Hematopoietic multipotent progenitor cell treated with erythropoietin and hydrocortisone succinate and interleukin-3 and kit ligand, for 6 days (in vitro differentiated cells): ENCODE data around the gene HOXB8.

Experiments
- DNase-seq: peaks from one replicate; pipeline ENCODE4 v3.0.0-alpha.2; 2015

Gene HOXB8

DNA sequence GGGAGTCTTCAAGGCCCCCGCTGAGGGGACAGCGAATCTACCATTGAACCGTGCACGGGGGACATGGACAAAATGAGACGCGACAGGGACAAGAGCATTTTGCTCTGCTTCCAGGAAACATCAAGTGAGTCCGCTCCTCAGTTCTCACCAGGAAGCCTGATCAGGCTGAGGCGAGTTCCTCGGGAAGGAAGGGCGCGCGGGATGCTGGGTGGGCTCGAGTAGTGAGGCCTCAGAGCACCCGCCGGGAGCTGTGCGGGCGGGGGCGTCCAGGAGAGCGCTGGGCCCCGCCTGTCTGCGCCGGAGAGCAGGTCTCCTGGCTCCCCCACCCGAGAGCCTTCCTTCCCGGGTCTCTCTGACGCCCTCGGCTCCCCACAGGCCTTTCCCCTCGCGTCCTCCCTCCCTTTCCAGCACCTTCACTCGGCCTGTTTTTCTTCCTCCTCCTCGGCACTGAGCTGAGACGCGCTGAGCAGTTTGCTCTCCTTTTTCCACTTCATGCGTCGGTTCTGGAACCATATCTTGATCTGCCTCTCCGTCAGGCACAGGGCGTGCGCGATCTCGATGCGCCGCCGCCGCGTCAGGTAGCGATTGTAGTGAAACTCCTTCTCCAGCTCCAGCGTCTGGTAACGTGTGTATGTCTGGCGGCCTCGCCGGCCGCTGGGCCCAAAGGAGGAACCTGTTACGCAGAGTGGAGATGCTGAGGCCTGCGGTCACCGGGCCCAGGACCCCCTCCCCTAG, 18.9 kb downstream of the HOXB8 start:
- no peak for DNase-seq

DNA sequence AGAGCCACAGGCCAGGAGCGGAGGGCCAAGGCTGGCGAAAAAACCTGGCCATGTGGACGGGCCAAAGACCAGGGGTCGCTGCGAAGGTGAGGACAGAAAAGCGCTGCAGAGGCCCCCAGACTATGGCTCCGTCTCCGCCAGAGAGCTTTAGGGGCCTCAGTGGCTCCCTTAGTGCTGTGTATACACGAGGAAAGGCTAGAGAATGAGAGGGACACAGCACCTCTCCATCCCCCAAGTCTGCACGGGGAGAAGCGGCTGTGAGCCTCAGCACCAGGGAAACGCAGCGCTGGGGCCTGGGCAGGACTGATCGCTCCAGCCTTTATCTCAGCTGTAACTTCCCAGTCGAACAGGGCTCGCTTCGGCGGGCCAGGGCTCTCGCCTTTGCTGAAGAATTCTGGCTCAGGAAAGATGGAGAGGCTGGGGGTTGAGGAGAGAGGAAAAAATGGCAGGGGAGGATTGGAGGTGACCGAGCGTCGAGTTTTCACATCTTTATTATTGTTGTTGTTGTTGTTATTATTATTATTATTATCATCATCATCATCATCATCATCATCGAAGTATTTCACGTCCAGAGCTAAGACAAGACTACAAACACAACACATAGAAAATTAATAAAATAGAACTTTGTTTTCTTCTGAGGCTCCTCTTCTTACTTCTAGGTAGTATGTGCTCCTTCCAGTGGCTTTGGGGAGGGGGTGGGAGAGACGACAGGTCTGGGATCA, 19.7 kb downstream of the HOXB8 start:
- no peak for DNase-seq

DNA sequence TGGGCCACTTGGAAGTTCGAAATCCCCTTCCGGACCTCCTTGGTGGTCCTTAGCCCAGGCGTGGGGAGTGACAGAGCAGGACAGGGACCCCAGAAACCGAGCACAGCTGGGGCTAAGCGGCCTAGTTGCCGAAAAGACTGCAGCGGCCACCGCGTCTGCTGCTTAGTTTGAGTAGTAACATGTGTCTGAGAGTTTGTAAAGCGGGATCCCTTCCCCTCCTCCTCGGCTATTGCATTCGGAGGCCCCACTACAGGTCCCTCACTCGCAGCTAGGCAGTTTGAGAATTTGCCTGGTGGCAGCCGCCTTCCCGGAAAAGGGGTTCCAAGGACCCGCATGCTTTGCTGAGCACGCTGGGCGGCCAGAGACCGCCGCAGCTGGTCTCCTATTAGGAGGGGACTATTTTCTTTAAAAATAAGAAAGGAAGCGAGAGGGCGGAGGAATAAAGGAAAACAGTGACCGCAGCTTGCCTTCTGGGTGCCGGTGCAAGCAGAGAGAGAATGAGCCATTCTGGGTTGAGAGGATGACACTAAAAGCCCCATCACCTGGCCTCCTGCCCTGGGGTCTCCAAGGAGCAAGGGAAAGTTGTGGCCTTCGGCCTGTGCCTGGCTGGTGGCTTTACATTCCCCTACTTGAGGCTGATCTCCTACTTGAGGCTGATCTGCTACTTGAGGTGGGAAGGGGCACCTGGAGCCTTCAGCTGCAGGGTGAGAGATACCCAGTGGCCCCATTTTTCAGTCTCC, 20.4 kb downstream of the HOXB8 start:
- no peak for DNase-seq

DNA sequence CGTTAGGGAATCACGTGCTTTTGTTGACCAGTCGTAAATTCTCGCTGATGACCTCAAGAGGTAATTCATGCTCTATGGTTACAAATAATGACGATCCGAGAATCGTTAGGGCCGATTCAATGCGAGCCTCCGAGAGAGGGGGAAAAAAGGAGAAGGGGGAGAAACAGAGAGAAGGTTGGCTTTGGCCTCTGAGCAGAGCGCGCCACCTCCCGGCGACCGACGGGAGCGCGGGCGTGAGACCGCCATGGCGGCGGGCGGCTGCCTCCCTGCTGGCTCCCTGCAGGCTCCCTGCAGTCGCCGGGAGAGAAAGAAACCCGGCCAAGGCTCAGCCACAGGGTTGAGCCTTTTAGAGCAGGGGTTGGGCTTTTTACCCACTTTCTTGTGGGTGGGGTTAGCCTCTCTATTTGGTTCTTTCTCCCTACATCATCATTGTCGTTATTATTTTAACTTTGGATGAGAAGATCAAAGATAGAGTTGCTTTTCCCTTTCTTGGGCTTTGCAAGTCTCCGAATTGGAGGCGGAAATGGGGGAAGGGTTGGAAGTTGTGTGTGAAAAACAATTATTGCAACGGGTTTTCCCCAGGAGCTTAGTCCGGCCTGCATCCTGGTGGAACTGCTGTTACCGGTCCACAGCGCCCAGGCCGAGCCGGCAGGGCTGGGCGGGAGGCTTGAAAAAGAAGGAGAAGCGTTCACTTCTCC, 21.1 kb downstream of the HOXB8 start:
- DNase-seq = peak; percentile 88

DNA sequence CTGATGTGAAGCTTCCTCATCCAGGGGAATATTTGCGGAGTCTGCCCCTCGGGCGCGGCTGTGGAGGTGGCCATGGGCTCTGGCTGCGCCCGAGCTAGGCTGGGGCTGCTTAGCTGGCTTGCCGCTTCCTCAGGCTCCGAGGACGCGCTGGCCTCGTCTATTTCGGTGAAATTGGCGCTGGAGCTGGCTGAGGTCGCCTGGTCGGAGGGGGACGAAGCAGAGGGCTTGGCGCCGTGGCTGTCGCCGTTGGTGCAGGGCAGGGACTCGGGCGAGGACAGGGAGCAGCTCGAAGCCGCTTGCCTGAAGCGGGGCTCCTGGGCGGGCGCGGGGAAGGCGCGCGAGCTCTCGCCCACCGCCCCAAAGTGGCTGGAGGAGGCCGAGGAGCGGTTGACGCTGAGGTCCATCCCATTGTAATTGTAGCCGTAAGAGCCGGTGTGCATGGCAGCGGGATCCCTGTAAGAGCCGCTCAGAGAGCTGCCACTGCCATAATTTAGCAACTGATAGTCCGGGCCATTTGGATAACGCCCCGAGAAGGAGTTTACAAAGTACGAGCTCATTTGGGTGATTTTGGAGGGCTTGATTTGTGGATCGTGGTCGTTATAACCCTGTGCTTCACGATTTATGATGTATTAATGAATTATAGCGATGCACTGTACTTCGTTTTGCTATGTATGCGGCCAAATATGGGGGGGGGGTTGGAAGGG, 21.8 kb downstream of the HOXB8 start, which contains the start of gene HOXB5:
Gene HOXB5 (minus strand): TSS at position 654 of the 704 bp plus-strand sequence. CDS start 97 bp downstream, at position 557.
- DNase-seq = peak; percentile 69

DNA sequence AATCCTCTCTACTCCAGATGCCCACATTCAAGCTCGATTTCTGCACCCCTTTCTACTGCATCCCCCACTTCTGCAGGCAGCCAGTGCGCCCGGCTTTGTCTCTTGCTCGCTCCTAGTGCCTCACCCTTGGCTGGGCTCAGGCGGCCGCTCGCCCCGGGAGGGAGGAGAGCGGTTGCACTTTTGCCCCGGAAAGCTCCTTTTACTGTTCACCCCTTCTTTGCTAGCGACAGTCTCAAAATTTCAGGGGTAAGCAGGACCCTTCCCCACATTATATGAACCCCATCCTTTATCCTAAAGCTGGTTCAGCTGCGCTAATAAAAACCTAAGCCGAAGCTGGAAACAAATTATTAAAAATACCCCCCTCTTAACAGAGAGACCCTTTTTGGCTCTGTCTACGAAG, 22.5 kb downstream of the HOXB8 start:
- DNase-seq = peak; percentile 70

DNA sequence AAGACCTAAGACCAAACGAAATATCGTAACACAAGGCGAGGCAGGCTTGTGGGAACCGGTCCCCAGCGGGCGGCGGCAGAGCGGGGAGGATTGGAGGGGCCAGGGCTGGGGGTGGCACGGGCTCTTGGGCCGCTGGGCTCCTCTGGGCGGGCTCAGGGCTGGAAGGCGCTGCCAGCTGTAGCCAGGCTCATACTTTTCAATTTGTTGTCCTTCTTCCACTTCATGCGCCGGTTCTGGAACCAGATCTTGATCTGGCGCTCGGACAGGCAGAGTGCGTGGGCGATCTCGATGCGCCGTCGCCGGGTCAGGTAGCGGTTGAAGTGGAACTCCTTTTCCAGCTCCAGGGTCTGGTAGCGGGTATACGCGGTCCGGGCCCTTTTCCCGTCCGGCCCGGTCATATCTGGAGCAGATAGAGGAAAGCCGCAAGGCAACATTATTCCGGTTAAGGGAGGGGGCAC, 23.0 kb downstream of the HOXB8 start:
- DNase-seq = no peak

DNA sequence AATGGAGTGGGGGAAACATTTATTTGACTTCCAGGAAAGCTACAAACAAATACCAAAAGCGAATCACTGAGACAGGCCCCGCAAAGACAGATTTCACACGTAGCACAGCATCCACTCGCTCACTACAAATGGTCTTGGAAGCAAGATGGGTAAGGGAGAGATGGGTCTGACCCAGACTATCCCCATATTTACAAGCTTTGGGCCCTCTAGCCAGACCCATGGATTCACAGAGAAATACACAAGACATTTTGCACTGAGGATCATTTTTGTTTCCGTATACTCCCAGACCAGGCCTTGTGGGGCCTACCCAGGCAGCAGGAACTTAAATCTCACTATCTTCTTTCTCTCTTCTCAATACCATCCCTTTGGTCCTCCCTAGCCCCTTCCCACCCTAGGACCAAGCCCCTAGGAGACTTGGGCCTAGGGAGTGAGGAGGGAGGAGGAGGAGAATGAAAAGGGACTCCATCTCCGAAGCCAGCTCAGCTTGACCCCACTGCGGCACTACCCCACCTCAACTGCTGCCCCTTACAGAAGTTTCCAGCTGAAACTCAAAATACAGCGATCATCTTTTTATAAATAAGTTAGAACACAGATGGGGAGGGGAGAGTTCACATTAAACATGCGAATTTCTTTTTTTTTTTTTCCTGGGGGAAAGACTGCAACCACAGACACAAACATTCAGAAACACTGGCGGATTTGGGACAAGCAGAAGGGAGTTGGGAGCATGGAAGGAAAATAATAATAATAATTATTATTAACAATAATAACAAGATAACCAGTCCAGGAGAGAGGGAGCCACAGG, 23.6 kb downstream of the HOXB8 start:
- DNase-seq = no peak

DNA sequence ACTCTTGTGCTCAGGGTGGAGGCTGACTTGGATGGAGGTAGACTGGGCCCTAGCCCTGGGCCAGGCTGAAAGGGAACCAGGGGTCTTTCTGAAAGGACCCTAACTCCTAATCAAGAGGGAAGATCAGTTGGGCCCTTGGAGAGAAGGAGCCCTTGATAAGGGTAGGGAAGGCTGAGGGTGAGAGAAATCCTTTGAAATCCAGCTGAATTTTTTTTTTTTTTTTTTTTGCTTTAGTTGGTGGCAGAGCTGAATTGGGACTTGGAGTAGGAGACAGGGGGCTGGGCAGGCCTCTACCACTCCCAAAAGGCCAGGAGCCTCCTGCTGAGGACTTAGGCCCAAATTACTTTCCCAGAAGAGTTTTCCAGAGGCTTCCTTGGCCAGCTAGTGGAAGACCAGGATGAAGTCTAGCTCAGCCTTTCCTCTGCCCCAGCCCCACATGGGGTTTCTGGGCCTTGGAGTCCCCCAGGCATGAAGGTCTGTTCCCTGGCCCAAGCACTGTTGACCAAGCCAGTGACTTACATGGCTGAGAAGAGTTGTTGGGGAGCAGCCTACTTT, 24.4 kb downstream of the HOXB8 start:
- DNase-seq = no peak

DNA sequence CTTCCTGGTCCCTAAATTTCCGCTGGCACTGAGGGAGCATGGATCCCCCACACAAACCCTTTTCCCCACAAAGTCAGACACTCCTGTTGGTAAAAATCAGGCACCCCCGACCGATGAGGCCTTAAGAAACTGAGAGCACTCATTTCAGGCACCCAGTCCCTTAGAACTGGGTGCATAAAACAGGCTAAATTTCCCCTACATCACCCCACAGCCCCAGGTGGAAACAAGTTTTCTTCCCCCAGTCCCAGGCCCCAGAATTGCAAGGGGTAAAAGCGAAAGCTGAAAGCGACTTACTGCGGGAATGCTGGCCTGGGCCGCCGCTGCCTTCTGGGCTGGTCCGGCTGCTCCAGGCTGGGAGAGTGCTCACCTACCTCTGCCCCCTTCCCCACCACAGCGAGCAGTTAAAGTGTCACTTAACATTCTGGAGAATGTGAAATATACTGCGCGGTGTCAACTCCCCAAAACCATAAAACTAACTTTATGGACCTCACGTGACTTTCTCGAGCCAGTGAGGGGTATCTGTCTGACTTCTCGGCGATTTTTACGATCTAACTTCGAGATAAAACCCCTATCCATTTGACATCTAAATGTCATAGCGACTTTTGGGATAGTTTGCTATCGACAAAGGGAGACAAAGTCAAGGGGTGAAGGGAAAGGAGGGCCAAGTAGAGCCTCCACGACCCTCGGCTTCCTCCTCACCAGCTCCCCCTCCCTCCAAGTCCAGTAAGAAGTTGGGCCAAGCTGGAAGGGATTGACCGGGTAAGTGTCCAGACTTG, 25.1 kb downstream of the HOXB8 start, which contains the start of gene HOXB3:
Gene HOXB3 (minus strand): TSS at position 411 of the 776 bp plus-strand sequence. CDS start 37,767 bp downstream, outside the sequence.
- DNase-seq = no peak

DNA sequence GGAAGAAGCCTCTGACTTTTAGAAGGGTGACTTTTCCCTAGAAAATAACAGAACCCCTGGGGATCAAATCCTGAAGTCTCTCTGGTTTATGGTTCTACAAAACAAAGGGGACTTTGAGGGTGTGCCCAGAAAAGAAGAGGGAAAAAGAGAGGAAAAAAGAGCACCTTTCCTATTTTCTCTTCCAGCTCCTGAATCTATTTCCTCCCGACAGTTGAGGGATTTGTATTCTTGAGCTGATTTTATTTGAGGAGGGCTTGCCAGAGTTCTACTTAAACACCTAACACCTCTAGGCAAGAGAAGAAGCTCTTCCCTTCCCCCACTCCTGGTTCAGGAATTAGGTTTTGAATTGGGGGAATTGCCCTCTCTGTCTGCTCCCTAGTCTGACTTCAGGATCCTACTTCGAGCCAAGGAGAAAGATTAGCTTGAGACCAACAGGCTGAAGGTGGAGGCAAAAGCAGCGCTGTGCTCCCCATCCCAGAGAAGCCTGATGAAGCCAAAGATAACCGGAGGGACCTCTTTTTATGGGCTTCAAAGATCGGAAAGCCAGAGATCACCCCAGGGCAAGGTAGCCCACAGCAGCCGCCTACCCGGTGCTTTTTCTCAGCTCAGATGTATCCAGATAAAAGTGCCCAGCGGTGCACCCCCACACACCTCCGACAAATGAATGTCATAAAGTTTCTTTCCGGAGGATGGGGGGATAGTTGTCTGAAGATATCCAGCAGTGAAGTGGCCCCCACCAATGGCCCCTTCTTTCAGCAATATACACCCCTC, 25.8 kb downstream of the HOXB8 start:
- no peak for DNase-seq

DNA sequence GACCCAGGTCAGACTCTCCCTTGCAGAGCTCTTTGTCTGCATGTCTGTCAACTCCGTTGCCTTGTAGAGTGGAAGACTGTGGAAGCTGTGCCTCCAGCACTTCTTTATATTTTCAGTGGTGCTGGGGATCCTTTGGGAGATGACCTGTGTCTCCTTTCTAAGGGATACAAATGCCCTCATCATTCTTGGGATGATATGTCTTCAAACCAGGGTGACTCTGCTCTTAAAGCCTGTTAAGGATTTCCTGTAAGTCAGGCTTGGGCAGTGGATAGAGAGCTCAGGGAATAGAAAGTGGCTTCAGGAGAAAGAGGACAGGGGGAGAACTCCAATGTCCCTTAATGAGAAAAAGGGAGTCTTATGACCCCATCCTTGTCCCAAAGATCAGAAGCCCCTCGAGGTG, 26.6 kb downstream of the HOXB8 start:
- no peak for DNase-seq

DNA sequence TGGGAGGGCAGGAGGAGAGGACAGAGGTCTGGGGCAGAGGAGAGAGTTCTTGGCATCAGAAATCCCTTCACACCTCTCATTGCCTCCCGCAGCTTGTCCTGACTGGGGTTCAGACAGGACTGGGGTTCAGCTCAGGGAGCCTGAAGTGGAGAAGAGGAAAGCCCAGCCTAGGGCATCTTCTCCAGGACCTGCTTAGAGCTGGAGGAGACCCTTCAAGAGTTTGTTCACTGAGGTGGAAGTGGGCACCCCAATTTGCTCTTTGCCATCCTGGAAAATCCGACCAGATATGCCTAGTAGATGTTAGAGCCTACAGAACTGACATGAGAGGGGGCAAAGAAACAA, 27.0 kb downstream of the HOXB8 start:
- no peak for DNase-seq

DNA sequence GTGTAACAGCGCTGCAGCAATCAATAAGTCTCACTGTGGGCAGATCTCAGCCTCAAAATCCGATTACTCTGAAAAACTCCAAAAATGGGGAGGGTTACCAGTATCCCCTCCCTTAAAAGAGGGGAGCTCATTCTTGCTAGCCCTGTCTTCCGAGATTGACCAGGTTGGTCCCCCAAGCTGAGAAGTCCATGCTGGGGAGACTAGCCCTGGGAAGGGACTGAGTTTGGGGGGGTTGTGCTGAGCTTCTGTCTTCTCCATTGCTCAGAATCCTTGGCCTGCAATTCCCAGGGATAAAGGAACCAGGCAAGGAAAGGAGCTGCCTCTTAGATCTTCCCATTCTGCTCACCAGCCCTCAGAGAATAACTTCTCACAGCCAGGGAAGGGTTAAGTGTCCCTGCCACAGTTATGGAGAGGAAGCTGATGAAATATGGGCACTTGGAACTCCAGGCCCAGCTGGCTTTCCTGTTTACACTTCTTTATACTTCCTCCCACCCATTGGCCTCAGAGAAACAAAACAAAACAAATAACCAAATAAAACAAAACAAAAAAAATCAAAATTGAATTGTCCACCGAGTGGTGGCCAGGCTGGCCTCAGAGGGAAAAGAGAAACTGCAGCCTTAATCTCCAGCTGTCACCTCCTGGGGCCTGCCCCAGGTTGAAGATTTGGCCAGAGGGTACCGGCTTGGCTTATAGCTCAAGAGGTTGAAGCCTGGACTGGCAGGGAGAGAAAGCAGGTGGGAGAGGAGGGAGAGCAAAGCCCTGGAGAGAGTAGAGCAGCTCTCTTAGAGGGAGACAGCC, 27.6 kb downstream of the HOXB8 start:
- no peak for DNase-seq

DNA sequence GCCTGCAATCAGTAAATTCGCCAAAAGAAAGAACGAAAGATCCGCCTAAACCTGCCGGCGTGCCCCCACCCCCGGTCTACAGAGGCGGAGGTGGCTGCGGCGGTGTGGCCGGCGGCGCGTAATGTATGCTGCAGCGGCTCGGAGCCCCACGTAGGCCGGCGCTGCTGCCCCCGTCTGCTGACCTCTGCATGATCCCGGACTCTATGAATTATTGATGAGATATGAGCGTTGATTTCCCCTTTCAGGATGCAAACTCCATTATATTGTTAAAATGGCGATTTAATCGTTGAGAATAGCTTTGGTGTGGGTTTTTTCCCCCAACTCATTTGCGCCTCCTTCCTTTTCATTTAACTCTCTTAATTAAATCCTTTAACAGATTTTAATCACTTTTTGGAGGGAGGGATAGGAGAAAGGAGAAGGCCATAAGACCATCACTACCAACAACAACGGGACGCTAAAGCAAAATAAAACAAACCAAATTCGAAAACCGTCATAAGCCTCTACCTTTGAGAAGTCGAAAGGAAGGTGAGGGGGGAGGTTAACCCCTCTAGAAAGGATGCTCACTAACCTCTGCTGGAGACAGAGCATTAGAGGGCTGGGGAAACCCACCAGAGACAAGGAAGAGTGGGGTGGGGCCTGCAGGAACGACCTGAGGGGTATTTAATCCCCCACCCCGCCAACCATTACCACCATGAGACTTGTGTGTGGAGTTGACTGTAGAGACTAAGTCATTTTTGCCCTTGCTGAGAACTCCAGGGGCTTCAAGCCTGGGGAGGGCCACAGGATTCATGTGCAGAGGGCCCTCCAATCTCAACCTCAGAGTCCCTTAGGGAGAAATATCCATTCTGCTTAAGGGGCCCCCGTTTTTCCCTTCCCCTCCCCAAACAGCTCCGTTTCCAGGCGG, 28.5 kb downstream of the HOXB8 start:
- DNase-seq = no peak

DNA sequence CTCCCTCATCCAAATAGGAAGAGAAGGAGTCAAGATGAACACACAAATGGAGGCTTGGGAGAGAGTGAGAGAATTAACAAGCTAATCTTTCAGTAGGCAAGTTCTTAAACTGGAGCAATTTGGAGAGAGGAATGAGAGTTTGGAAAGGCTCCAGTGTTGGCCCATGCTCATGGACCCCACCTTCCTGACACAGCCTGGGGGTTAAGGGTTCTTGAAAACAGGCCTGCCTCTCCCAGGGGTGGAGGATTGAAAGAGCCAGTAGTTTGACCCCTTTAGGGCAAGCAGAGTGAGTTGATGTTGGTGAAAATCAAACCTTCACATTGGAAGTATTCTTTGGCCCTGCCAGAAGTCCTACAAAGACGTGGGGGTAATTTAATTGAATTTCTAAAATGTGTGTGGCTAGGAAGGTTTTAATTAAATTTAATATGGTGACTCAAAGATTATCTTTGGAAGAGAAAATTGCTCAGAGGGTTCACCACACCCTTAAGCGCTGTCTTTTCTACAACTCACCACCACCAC, 30.8 kb downstream of the HOXB8 start:
- no peak for DNase-seq

DNA sequence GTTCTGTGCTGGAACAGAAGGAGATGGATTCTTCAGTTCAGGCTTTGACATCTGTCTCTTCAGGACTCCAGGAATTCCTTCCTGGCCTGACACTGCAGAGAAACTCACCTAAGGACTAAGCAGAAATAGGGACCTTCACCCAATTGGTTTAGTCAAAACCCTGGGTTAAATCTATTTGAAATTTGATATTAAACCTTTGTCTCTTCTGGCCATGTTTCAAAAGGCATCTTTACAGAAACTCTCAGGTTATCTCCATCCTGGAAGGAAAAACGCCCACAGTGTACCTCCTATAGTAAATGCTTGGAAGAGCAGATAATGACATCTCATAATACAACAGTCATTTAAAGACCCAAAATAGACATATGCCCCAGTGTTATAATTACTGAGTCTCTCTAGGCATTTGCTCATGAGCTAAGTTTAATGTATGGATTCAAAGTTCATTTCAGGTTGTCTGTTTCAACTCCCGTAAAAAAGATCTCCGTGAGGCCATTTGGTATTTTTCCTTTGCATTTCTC, 31.3 kb downstream of the HOXB8 start:
- no peak for DNase-seq
